AG04450 (cell line): ENCODE results near the gene TNFSF11. TPM values are rescaled to one million over a fixed set of nuclear protein-coding genes. Genes with fewer than 3 reads are reported as not detected.
A peak's percentile ranks its signal among the peaks of the same experiment; 100 is the strongest.
"Not testable (repeated sequence)": the region's sequence is repeated elsewhere in the genome, so short reads cannot be mapped to it uniquely, and the experiment has no call there.

Experiments used
- CTCF ChIA-PET: fragments of 300-600, 350-600 bp; formaldehyde crosslinking; extraction: SDS; loops from one replicate; lab custom pipeline; 2022; ENCODE audit warnings: antibody characterized with exemption, inconsistent platforms; lab: Charles Lee
- POLR2A ChIA-PET: fragments of 350-600 bp; formaldehyde crosslinking; extraction: SDS; loops from one replicate; lab custom pipeline; 2021; ENCODE audit warnings: antibody characterized with exemption, inconsistent platforms; lab: Yijun Ruan, JAX
- DNase-seq: peaks from one replicate; pipeline ENCODE4 v3.0.0-alpha.2; 2011; ENCODE audit warnings: low read depth, low spot score
- H3K27ac ChIP-seq: one replicate; pipeline ENCODE4 v1.5.1; 2012; ENCODE audit warnings: low read depth, low read length, control low read depth
- H3K27me3 ChIP-seq: one replicate; pipeline ENCODE4 v1.6.0; 2012; ENCODE audit warnings: low read length; ENCODE audit not compliant: control insufficient read depth, insufficient read depth
- H3K4me3 ChIP-seq: 2 replicates; pipeline ENCODE4 v1.5.1; 2011; ENCODE audit warnings: mild to moderate bottlenecking, low read depth, low read length, control low read depth
- H3K9me3 ChIP-seq: 2 replicates; pipeline ENCODE4 v1.5.1; 2012; ENCODE audit warnings: low read length; ENCODE audit not compliant: control insufficient read depth, insufficient read depth
- CTCF ChIP-seq: IDR thresholded peaks from 2 replicates; pipeline ENCODE4 v1.5.1; 2011; ENCODE audit warnings: low read depth, low read length, control low read depth, inconsistent platforms
- polyA plus RNA-seq: library from polyadenylated mRNA; depleted of rRNA; stranded (reverse); fragments of >200 nt; gene quantifications from 2 replicates; pipeline ENCODE4 v1.2.3, GENCODE V29; 2011

Gene TNFSF11
- polyA plus RNA-seq, 1 experiment, result not detected

GRCh38 chr13:42549552-42549936 is 24.4 kb upstream of the TNFSF11 start:
- TF ChIP-seq CTCF, result no peak
- no peak for DNase-seq
- Histone ChIP-seq H3K4me3 (no peak overlapping the region), H3K27me3 (peaks cover 2% of the 10 kb centered on the region), H3K27ac (no peak overlapping the region), H3K9me3 (no peaks in the 10 kb centered on the region)
- ChIA-PET POLR2A (no interaction called here), CTCF (no interaction called here)

GRCh38 chr13:42551611-42552010 is 22.3 kb upstream of the TNFSF11 start:
- CTCF ChIA-PET, result no interaction called here

GRCh38 chr13:42553098-42554046 is 20.6 kb upstream of the TNFSF11 start:
- Histone ChIP-seq H3K4me3 (no peak overlapping the region), H3K27me3 (peaks cover 2% of the 10 kb centered on the region), H3K9me3 (no peaks in the 10 kb centered on the region), H3K27ac (no peak overlapping the region)
- peak; percentile 37 for DNase-seq
- no peak for TF ChIP-seq CTCF
- ChIA-PET POLR2A (no interaction called here), CTCF (no interaction called here)

More at GRCh38 chr13:42551611-42552010, 22.3 kb upstream of the TNFSF11 start:
- Histone ChIP-seq H3K27me3 (peaks cover 2% of the 10 kb centered on the region), H3K4me3 (no peak overlapping the region), H3K9me3 (no peaks in the 10 kb centered on the region), H3K27ac (no peak overlapping the region)
- no peak for DNase-seq
- POLR2A ChIA-PET, result no interaction called here
- TF ChIP-seq CTCF, result no peak

- no peak overlapping the region for H3K4me3 ChIP-seq
- CTCF ChIA-PET, result no interaction called here
- no peak overlapping the region for H3K27ac ChIP-seq
- DNase-seq, result no peak
- H3K27me3 ChIP-seq, result no peaks in the 10 kb centered on the region
- TF ChIP-seq CTCF, result no peak
- POLR2A ChIA-PET, result no interaction called here
- peaks cover 5% of the 10 kb centered on the region; the same call in 1 of the 2 replicates for H3K9me3 ChIP-seq
These were observed 14.9 kb upstream of the TNFSF11 start for GRCh38 chr13:42559057-42559456.

GRCh38 chr13:42559573-42560218 is 14.3 kb upstream of the TNFSF11 start:
- H3K9me3 ChIP-seq, DNase-seq, H3K4me3 ChIP-seq, CTCF ChIA-PET, H3K27ac ChIP-seq, H3K27me3 ChIP-seq, POLR2A ChIA-PET: not testable (repeated sequence)

GRCh38 chr13:42560320-42560719 is 13.6 kb upstream of the TNFSF11 start:
- not testable (repeated sequence) for DNase-seq

More at GRCh38 chr13:42560320-42560719, 13.6 kb upstream of the TNFSF11 start:
- POLR2A ChIA-PET, H3K4me3 ChIP-seq, H3K27ac ChIP-seq, H3K9me3 ChIP-seq, H3K27me3 ChIP-seq, CTCF ChIA-PET: not testable (repeated sequence)
